ENCODE results near the gene CBY1.

DNA sequence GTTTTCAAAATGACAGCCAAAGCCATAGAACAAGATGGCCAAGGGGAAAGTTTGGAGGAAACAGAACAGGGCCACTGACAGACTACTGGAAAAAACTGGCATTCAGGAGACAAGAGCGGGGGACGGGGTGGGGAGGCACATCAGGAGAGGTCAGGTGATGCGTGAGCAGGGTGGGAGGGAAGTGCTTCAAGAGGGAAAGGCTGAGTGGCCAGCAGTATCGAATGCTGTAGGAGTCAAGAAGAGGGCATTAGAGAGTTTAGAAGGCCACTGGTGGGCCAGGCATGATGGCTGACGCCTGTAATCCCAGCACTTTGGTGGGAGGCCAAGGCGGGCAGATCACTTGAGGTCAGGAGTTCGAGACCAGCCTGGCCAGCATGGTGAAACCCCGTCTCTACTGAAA lies 57.5 kb downstream of the CBY1 start:
- TF ChIP-seq, protein P1, sequence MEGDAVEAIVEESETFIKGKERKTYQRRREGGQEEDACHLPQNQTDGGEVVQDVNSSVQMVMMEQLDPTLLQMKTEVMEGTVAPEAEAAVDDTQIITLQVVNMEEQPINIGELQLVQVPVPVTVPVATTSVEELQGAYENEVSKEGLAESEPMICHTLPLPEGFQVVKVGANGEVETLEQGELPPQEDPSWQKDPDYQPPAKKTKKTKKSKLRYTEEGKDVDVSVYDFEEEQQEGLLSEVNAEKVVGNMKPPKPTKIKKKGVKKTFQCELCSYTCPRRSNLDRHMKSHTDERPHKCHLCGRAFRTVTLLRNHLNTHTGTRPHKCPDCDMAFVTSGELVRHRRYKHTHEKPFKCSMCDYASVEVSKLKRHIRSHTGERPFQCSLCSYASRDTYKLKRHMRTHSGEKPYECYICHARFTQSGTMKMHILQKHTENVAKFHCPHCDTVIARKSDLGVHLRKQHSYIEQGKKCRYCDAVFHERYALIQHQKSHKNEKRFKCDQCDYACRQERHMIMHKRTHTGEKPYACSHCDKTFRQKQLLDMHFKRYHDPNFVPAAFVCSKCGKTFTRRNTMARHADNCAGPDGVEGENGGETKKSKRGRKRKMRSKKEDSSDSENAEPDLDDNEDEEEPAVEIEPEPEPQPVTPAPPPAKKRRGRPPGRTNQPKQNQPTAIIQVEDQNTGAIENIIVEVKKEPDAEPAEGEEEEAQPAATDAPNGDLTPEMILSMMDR (IDR thresholded peaks at IDR 0.05 in 8 of 11, conservative IDR thresholded peaks at IDR 0.05 in 3 of 11) = no peak
- no peak for TF ChIP-seq POLR2AphosphoS5 (IDR thresholded peaks at IDR 0.05)
- no peak for TF ChIP-seq POLR2A (IDR thresholded peaks at IDR 0.05)
